Measurements from ENCODE around the gene IMP3.

GRCh38 chr15:75590239-75590638 is 49.8 kb downstream of the IMP3 start:
- TF ChIP-seq POLR2A (IDR thresholded peaks at IDR 0.05) (no peak), CTCF (IDR thresholded peaks at IDR 0.05) (no peak), POLR2AphosphoS5 (IDR thresholded peaks at IDR 0.05) (no peak), EP300 (IDR thresholded peaks at IDR 0.05; ENCODE audit: low read depth) (no peak)

All from transverse colon (tissue), 4 donors.